ENCODE results near the gene TFF3.

TFF3 gene

GRCh38 chr21:42263591-42264131 is 51.5 kb downstream of the TFF3 start:
- no peak for DNase-seq

DNA sequence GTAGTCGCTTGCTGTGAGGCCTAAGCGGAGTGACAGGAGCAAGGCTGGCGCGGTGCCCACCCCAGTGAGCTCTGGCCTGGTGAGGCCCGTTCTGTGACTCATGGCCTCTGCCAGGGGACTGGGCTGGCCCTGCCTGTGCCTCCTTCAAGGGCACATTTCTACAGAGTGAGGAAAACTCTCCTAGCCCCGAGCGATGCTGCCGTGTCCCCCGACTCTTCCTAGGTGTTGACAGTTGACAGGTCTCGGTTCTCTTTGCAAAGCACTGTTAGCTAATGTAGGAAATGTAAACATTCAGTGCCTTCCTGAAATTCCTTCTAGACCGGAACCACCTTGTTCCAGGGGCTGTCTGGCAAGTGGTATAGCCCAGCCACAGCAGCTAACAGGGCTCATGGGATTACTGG is 52.4 kb downstream of the TFF3 start:
- no peak for DNase-seq

- DNase-seq, result no peak
These were observed 53.4 kb downstream of the TFF3 start for GRCh38 chr21:42261829-42262200.

Data from GOT3 (cell line).